Thyroid gland (tissue), 4 donors: ENCODE data around the gene PIP5KL1.

Experiments used
- POLR2A ChIP-seq, 2 donors: fragments of 450-650 bp; IDR thresholded peaks; one replicate each; pipeline ENCODE4 v1.6.1; 2017; ENCODE audit warnings: antibody characterized with exemption in 2 of 2, mild to moderate bottlenecking in 2 of 2, moderate library complexity in 1 of 2
- TF ChIP-seq, protein P1 (sequence below), 6 experiments: fragments of 200-600 bp in 3 of 6; fragments of 450-650 bp in 3 of 6; sonication (generic) in 3 of 6; IDR thresholded peaks; one replicate each; pipeline ENCODE4 v1.5.1; 2016 to 2019; ENCODE audit warnings: antibody characterized with exemption in 6 of 6, mild to moderate bottlenecking in 2 of 6, inconsistent platforms in 1 of 6, moderate library complexity in 1 of 6

GRCh38 chr9:127942216-127943010, 11.8 kb upstream of the PIP5KL1 start:
- TF ChIP-seq, protein P1, sequence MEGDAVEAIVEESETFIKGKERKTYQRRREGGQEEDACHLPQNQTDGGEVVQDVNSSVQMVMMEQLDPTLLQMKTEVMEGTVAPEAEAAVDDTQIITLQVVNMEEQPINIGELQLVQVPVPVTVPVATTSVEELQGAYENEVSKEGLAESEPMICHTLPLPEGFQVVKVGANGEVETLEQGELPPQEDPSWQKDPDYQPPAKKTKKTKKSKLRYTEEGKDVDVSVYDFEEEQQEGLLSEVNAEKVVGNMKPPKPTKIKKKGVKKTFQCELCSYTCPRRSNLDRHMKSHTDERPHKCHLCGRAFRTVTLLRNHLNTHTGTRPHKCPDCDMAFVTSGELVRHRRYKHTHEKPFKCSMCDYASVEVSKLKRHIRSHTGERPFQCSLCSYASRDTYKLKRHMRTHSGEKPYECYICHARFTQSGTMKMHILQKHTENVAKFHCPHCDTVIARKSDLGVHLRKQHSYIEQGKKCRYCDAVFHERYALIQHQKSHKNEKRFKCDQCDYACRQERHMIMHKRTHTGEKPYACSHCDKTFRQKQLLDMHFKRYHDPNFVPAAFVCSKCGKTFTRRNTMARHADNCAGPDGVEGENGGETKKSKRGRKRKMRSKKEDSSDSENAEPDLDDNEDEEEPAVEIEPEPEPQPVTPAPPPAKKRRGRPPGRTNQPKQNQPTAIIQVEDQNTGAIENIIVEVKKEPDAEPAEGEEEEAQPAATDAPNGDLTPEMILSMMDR (IDR thresholded peaks at IDR 0.05) = peak; percentile 76 to 98 (median 90)
- no peak for TF ChIP-seq POLR2A (IDR thresholded peaks at IDR 0.05)
